Posterior cingulate gyrus (tissue), 11 donors: Measurements from ENCODE around the gene UBR3.
A peak's percentile ranks its signal among the peaks of the same experiment; 100 is the strongest.

Experiments used
- DNase-seq, 10 donors: peaks; one replicate each; pipeline versions ENCODE4 v3.0.0 to v3.0.0-alpha.2; 2020 to 2021; ENCODE audit warnings: mixed read lengths in 3 of 10
- intact Hi-C: fragments of 100-400 bp; cut with DNase I; formaldehyde crosslinking; loops from one replicate; pipeline ENCODE4 v1.15.1; 2023

The UBR3 gene

GRCh38 chr2:170029551-170029950 lies 202.3 kb downstream of the UBR3 start:
- intact Hi-C loops = no loop called here
- DNase-seq = no peak

- DNase-seq = no peak
- intact Hi-C loops = no loop called here
Observed at GRCh38 chr2:170030040-170030439, 202.8 kb downstream of the UBR3 start.

- intact Hi-C loops = no loop called here
- no peak for DNase-seq
Observed at GRCh38 chr2:170031288-170031687, 204.0 kb downstream of the UBR3 start.

GRCh38 chr2:170034596-170034995 lies 207.3 kb downstream of the UBR3 start:
- no peak for DNase-seq
- intact Hi-C loops = no loop called here

- intact Hi-C loops = no loop called here
Observed at GRCh38 chr2:170038734-170039133, 211.5 kb downstream of the UBR3 start.

GRCh38 chr2:170039401-170040172 lies 212.3 kb downstream of the UBR3 start:
- no peak for DNase-seq
- intact Hi-C loops = no loop called here

More at GRCh38 chr2:170038734-170039133, 211.5 kb downstream of the UBR3 start:
- DNase-seq = no peak

GRCh38 chr2:170044751-170045478 lies 217.7 kb downstream of the UBR3 start:
- intact Hi-C loops = no loop called here
- no peak for DNase-seq

- intact Hi-C loops = no loop called here
- no peak for DNase-seq
Observed at GRCh38 chr2:170047331-170048065, 220.2 kb downstream of the UBR3 start.

GRCh38 chr2:170052151-170052550 lies 224.9 kb downstream of the UBR3 start:
- DNase-seq = no peak
- intact Hi-C loops = no loop called here

GRCh38 chr2:170054997-170055396 lies 227.7 kb downstream of the UBR3 start:
- no peak for DNase-seq
- intact Hi-C loops = no loop called here

GRCh38 chr2:170056900-170057299 lies 229.6 kb downstream of the UBR3 start:
- intact Hi-C loops = no loop called here
- no peak for DNase-seq

- intact Hi-C loops = no loop called here
- DNase-seq = no peak
Observed at GRCh38 chr2:170063456-170064235, 236.4 kb downstream of the UBR3 start.

- intact Hi-C loops = no loop called here
- DNase-seq = no peak
Observed at GRCh38 chr2:170070778-170071177, 243.5 kb downstream of the UBR3 start.

- intact Hi-C loops = no loop called here
- peak in 8 of 10 donors; percentile 11 to 88 (median 65) for DNase-seq
Observed at GRCh38 chr2:170073288-170073687, 246.0 kb downstream of the UBR3 start.

- intact Hi-C loops = no loop called here
- DNase-seq = no peak
Observed at GRCh38 chr2:170076189-170076588, 248.9 kb downstream of the UBR3 start.

- intact Hi-C loops = no loop called here
- DNase-seq = no peak
Observed at GRCh38 chr2:170077830-170078569, 250.7 kb downstream of the UBR3 start.

GRCh38 chr2:170084820-170085491 lies 257.7 kb downstream of the UBR3 start:
- DNase-seq = no peak
- intact Hi-C loops = no loop called here

GRCh38 chr2:170086117-170086688 lies 258.9 kb downstream of the UBR3 start:
- intact Hi-C loops = no loop called here

More at GRCh38 chr2:170086117-170086688, 258.9 kb downstream of the UBR3 start:
- DNase-seq = no peak
